Right lobe of liver (tissue), 6 donors: Measurements from ENCODE around the gene FOXP1. TPM values are rescaled to one million over a fixed set of nuclear protein-coding genes. Genes with fewer than 3 reads are reported as not detected.
A peak's percentile ranks its signal among the peaks of the same experiment; 100 is the strongest.

Experiments used
- ATAC-seq, 4 donors: fragments of 200-7000 bp; cut with Tn5 transposase; one replicate each; pipeline ENCODE4 v1.9.1; 2020; ENCODE audit warnings: mild to moderate bottlenecking in 4 of 4, moderate library complexity in 4 of 4
- DNase-seq, 3 donors: peaks; one replicate each; pipeline ENCODE4 v3.0.0-alpha.2; 2020
- H3K27ac ChIP-seq, 3 donors: fragments of 200-600 bp; one replicate each; pipeline ENCODE4 v1.8.0; 2022
- H3K27me3 ChIP-seq, 2 donors: fragments of 200-600 bp; one replicate each; pipeline ENCODE4 v1.8.0; 2022
- H3K36me3 ChIP-seq, 4 donors: fragments of 200-600 bp; sonication (generic) in 1 of 4; one replicate each; pipeline versions ENCODE4 v1.5.1 to v1.8.0; 2017 to 2022; ENCODE audit warnings: control low read depth in 1 of 4
- H3K4me1 ChIP-seq, 4 donors: fragments of 200-600 bp; sonication (generic) in 1 of 4; one replicate each; pipeline versions ENCODE4 v1.5.1 to v1.8.0; 2017 to 2022; ENCODE audit warnings: control low read depth in 1 of 4
- H3K4me3 ChIP-seq, 3 donors: fragments of 200-600 bp; one replicate each; pipeline ENCODE4 v1.8.0; 2022
- H3K9me3 ChIP-seq, 4 donors: fragments of 200-600 bp; sonication (generic) in 1 of 4; one replicate each; pipeline versions ENCODE4 v1.5.1 to v1.8.0; 2017 to 2022; ENCODE audit warnings: control low read depth in 1 of 4
- POLR2A ChIP-seq: fragments of 450-650 bp; IDR thresholded peaks from one replicate; pipeline ENCODE4 v1.6.1; 2017; ENCODE audit warnings: antibody characterized with exemption, mild to moderate bottlenecking
- WGBS: methylation state at CpG from one replicate; pipeline ENCODE4 v1.1.6; 2018; ENCODE audit warnings: low coverage, low lambda C conversion rate; ENCODE audit not compliant: insufficient coverage; ENCODE audit errors: missing lambda C conversion rate; 5-methylcytosine and 5-hydroxymethylcytosine counted together
- intact Hi-C, 2 donors: fragments of 100-400 bp; cut with DNase I; formaldehyde crosslinking; loops; one replicate each; pipeline versions ENCODE4 v1.11.2 to v1.14.1; 2022
- total RNA-seq, 6 experiments: library from RNA; depleted of rRNA in 2 of 6; stranded (reverse); fragments of >200 nt in 2 of 6; fragmentation: NEBNext Ultra II Directional in 3 of 6; extraction: Animal tissue kit (Norgen Biotek cat#: 25700) in 3 of 6; gene quantifications; one replicate each; pipeline versions ENCODE4 v1.1.0 to v1.2.4, GENCODE V29; 2016 to 2023
- TF ChIP-seq, protein P1 (sequence below), 4 donors: fragments of 200-600 bp in 3 of 4; fragments of 450-650 bp in 1 of 4; IDR thresholded peaks; one replicate each; pipeline versions ENCODE4 v1.5.1 to v1.8.0; 2016 to 2022; ENCODE audit warnings: antibody characterized with exemption in 4 of 4, mild to moderate bottlenecking in 2 of 4
- donor health status: DM: no; HTN: yes; CAD: no.
- donor health status: DM: no; HTN: no; CAD: no.
- donor health status: DM: no; HTN: no; CAD: no.
- donor health status: DM: no; HTN: yes; CAD: no.
- donor health status: DM: no; HTN: yes; CAD: no.

The FOXP1 gene
- total RNA-seq, 6 experiments from 2014 or later, result 26.7 to 47.7 (median 35.2) TPM

GRCh38 chr3:71104556-71104955 is 479.0 kb downstream of the FOXP1 start:
- Histone ChIP-seq H3K4me3 (no peak overlapping the region), H3K36me3 (no peaks in the 10 kb centered on the region), H3K4me1 (peaks cover 0 to 30% (median 10%) of the 10 kb centered on the region in 4 donors), H3K27ac (peak overlapping the region in 1 of 3 donors; percentile 25), H3K27me3 (no peaks in the 10 kb centered on the region), H3K9me3 (no peaks in the 10 kb centered on the region)
- 67% methylated on average over 3 of the region's 3 CpGs for WGBS
- DNase-seq (no peak), ATAC-seq (no peak)
- intact Hi-C loops, result no loop called here
- TF ChIP-seq POLR2A, result no peak
- TF ChIP-seq, protein P1, sequence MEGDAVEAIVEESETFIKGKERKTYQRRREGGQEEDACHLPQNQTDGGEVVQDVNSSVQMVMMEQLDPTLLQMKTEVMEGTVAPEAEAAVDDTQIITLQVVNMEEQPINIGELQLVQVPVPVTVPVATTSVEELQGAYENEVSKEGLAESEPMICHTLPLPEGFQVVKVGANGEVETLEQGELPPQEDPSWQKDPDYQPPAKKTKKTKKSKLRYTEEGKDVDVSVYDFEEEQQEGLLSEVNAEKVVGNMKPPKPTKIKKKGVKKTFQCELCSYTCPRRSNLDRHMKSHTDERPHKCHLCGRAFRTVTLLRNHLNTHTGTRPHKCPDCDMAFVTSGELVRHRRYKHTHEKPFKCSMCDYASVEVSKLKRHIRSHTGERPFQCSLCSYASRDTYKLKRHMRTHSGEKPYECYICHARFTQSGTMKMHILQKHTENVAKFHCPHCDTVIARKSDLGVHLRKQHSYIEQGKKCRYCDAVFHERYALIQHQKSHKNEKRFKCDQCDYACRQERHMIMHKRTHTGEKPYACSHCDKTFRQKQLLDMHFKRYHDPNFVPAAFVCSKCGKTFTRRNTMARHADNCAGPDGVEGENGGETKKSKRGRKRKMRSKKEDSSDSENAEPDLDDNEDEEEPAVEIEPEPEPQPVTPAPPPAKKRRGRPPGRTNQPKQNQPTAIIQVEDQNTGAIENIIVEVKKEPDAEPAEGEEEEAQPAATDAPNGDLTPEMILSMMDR (IDR thresholded peaks at IDR 0.05), result no peak

- ATAC-seq, result no peak
- no peaks in the 10 kb centered on the region for H3K9me3 ChIP-seq
- no peak overlapping the region for H3K4me3 ChIP-seq
- DNase-seq, result no peak
- peaks cover 0 to 30% (median 10%) of the 10 kb centered on the region in 4 donors for H3K4me1 ChIP-seq
- WGBS, result 82% methylated on average over 3 of the region's 6 CpGs
- H3K36me3 ChIP-seq, result no peaks in the 10 kb centered on the region
- H3K27ac ChIP-seq, result peak overlapping the region; percentile 14 to 25 (median 19)
- intact Hi-C loops, result no loop called here
- H3K27me3 ChIP-seq, result no peaks in the 10 kb centered on the region
- TF ChIP-seq, protein P1 (IDR thresholded peaks at IDR 0.05), result no peak
- TF ChIP-seq POLR2A, result no peak
Observed at GRCh38 chr3:71104121-71104541, 479.4 kb downstream of the FOXP1 start.

GRCh38 chr3:71103430-71103921 is 480.1 kb downstream of the FOXP1 start:
- WGBS, result 21% methylated on average over 9 of the region's 9 CpGs
- no peak for TF ChIP-seq POLR2A
- TF ChIP-seq, protein P1 (IDR thresholded peaks at IDR 0.05), result no peak
- Histone ChIP-seq H3K9me3 (no peaks in the 10 kb centered on the region), H3K27me3 (no peaks in the 10 kb centered on the region), H3K27ac (peak overlapping the region; percentile 14 to 25 (median 19)), H3K4me1 (peaks cover 0 to 30% (median 9%) of the 10 kb centered on the region in 4 donors), H3K4me3 (no peak overlapping the region), H3K36me3 (no peaks in the 10 kb centered on the region)
- intact Hi-C loops, result no loop called here
- ATAC-seq (peak; percentile 59 to 80 (median 64)), DNase-seq (peak; percentile 72 to 90 (median 76))

DNA sequence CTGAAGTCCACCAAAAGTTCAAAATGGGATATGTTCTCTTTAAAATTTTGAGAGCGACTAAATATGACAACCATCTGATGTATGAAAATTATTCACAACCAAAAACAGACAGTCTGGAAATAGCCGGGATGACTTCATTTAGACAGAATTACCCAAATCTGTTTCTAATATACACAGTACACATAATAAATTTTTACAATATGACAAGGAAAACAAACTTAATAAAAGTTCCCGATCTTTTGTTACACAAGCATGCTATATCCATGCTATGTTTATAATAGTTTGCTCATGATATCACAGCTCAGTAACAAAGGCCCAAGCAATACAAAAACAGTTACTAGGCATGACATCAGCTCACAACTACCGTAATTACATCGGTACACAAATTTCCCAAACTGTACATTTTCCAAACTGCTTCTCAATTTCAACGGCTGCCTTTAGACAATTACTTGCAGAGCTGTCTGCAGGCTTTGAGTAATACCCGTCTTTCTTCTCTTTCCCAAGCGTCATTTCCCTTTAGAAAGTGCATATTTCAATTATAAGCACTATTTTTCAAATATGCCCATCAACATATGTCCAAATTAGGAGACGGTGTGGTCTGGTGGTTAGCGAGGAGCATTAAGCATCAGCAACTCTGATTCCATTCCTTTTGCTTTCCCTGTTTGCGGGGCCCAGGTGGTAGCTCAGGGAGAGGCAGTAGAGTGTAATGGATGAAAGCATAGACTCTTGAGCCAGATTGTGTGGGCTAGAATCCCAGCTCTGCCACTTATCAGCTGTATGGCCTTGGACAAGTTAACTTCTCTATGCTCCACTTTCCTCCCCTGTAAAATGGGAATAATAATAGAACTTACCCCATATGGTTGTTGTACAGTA is 481.2 kb downstream of the FOXP1 start:
- Histone ChIP-seq H3K9me3 (no peaks in the 10 kb centered on the region), H3K4me3 (no peak overlapping the region), H3K36me3 (no peaks in the 10 kb centered on the region), H3K4me1 (peaks cover 0 to 24% (median 4%) of the 10 kb centered on the region in 4 donors), H3K27ac (peak overlapping the region in 1 of 3 donors; percentile 41), H3K27me3 (no peaks in the 10 kb centered on the region)
- TF ChIP-seq, protein P1 (IDR thresholded peaks at IDR 0.05), result no peak
- no peak for TF ChIP-seq POLR2A
- ATAC-seq, result peak in 2 of 4 donors; percentile 8 to 9
- no peak for DNase-seq
- 68% methylated on average over 11 of the region's 11 CpGs for WGBS
- intact Hi-C loops, result no loop called here
